ENCODE data around the gene PRG3. TPM values are rescaled to one million over a fixed set of nuclear protein-coding genes. Genes with fewer than 3 reads are reported as not detected.
A peak's percentile ranks its signal among the peaks of the same experiment; 100 is the strongest.

PRG3 gene
- total RNA-seq, 1 donor from 2014 or later, result not detected

GRCh38 chr11:57335343-57336110 is 45.4 kb downstream of the PRG3 start, which contains the start of gene SSRP1:
SSRP1 (minus strand) TSS chr11:57335892; CDS start chr11:57335121, 771 bp downstream.
- Mint-ChIP-seq H3K36me3 (ENCODE audit: low read depth) (peaks cover 9% of the 10 kb centered on the region), H3K27ac (ENCODE audit: unreplicated experiment) (peak within 1 kb of the TSS; percentile 97), H3K27me3 (ENCODE audit: low read depth) (no peaks in the 10 kb centered on the region), H3K4me1 (peaks cover 49% of the 10 kb centered on the region), H3K9me3 (no peaks in the 10 kb centered on the region), H3K4me3 (peak within 1 kb of the TSS; percentile 94)
- DNase-seq (ENCODE audit: low read depth, low spot score), result peak; percentile 66
- no peak for TF ChIP-seq CTCF (conservative IDR thresholded peaks at IDR 0.05)

GRCh38 chr11:57335023-57335342 is 46.0 kb downstream of the PRG3 start:
- no peaks in the 10 kb centered on the region for H3K9me3 Mint-ChIP-seq
- H3K4me1 Mint-ChIP-seq, result peaks cover 43% of the 10 kb centered on the region
- TF ChIP-seq CTCF (conservative IDR thresholded peaks at IDR 0.05), result no peak
- no peak for DNase-seq (ENCODE audit: low read depth, low spot score)
- peak overlapping the region; percentile 94 for H3K4me3 Mint-ChIP-seq
- no peaks in the 10 kb centered on the region for H3K27me3 Mint-ChIP-seq (ENCODE audit: low read depth)
- H3K36me3 Mint-ChIP-seq (ENCODE audit: low read depth), result peaks cover 12% of the 10 kb centered on the region
- H3K27ac Mint-ChIP-seq (ENCODE audit: unreplicated experiment), result peak overlapping the region; percentile 94

GRCh38 chr11:57332694-57333440 is 48.1 kb downstream of the PRG3 start:
- Mint-ChIP-seq H3K36me3 (ENCODE audit: low read depth) (peaks cover 24% of the 10 kb centered on the region), H3K4me3 (peak overlapping the region; percentile 94), H3K9me3 (no peaks in the 10 kb centered on the region), H3K4me1 (peaks cover 31% of the 10 kb centered on the region), H3K27me3 (ENCODE audit: low read depth) (no peaks in the 10 kb centered on the region), H3K27ac (ENCODE audit: unreplicated experiment) (no peak overlapping the region)
- no peak for TF ChIP-seq CTCF (conservative IDR thresholded peaks at IDR 0.05)
- no peak for DNase-seq (ENCODE audit: low read depth, low spot score)

- peaks cover 38% of the 10 kb centered on the region for H3K4me1 Mint-ChIP-seq
- H3K4me3 Mint-ChIP-seq, result peak overlapping the region; percentile 61
- peaks cover 34% of the 10 kb centered on the region for H3K36me3 Mint-ChIP-seq (ENCODE audit: low read depth)
- TF ChIP-seq CTCF (conservative IDR thresholded peaks at IDR 0.05), result no peak
- H3K9me3 Mint-ChIP-seq, result no peaks in the 10 kb centered on the region
- H3K27ac Mint-ChIP-seq (ENCODE audit: unreplicated experiment), result no peak overlapping the region
- no peaks in the 10 kb centered on the region for H3K27me3 Mint-ChIP-seq (ENCODE audit: low read depth)
- DNase-seq (ENCODE audit: low read depth, low spot score), result no peak
Measured at GRCh38 chr11:57331720-57332119, 49.2 kb downstream of the PRG3 start.

- Mint-ChIP-seq H3K36me3 (ENCODE audit: low read depth) (peaks cover 38% of the 10 kb centered on the region), H3K27ac (ENCODE audit: unreplicated experiment) (no peak overlapping the region), H3K4me1 (peaks cover 44% of the 10 kb centered on the region), H3K27me3 (ENCODE audit: low read depth) (no peaks in the 10 kb centered on the region), H3K9me3 (no peaks in the 10 kb centered on the region), H3K4me3 (peak overlapping the region; percentile 64)
- no peak for DNase-seq (ENCODE audit: low read depth, low spot score)
- TF ChIP-seq CTCF (conservative IDR thresholded peaks at IDR 0.05), result no peak
Measured at GRCh38 chr11:57330029-57330428, 50.9 kb downstream of the PRG3 start.

All from neural crest cell (in vitro differentiated cells).